NT2/D1 (cell line): ENCODE measurements around the gene LRRC46.

Source experiments
- SUZ12 ChIP-seq: IDR thresholded peaks from 2 replicates; pipeline ENCODE4 v1.6.1; 2011; ENCODE audit not compliant: insufficient read length, insufficient read depth; ENCODE audit errors: extremely low read depth
- YY1 ChIP-seq: IDR thresholded peaks from 2 replicates; pipeline ENCODE4 v1.6.1; 2011; ENCODE audit not compliant: insufficient read length, insufficient read depth
- ZNF274 ChIP-seq: IDR thresholded peaks from 2 replicates; pipeline ENCODE4 v1.6.1; 2011; ENCODE audit warnings: mild to moderate bottlenecking, low read depth, low read length

GRCh38 chr17:47823519-47823918 lies 8.0 kb upstream of the LRRC46 start:
- no peak for TF ChIP-seq ZNF274
- TF ChIP-seq YY1, result no peak
- TF ChIP-seq SUZ12, result no peak
